Stimulated activated CD8-positive, alpha-beta memory T cell treated with anti-CD3 and anti-CD28 coated beads, Interleukin-12 subunit alpha, Interleukin-12 subunit beta, amount 100 ng/mL, for 4 hours (primary cell): ENCODE results near the gene LAD1.

Source experiments
- DNase-seq: peaks from one replicate; pipeline ENCODE4 v3.0.0-alpha.2; 2020; ENCODE audit warnings: low read depth

LAD1 gene

GRCh38 chr1:201391651-201392511, 7.2 kb downstream of the LAD1 start:
- DNase-seq: no peak

GRCh38 chr1:201391225-201391624, 7.9 kb downstream of the LAD1 start:
- no peak for DNase-seq

- DNase-seq: no peak
Measured at GRCh38 chr1:201389051-201389450, 10.1 kb downstream of the LAD1 start.

GRCh38 chr1:201386208-201386607, 12.9 kb downstream of the LAD1 start:
- DNase-seq: no peak

- no peak for DNase-seq
Measured at GRCh38 chr1:201385299-201385891, 13.7 kb downstream of the LAD1 start.

- DNase-seq: no peak
Measured at GRCh38 chr1:201384406-201384782, 14.7 kb downstream of the LAD1 start.

GRCh38 chr1:201383647-201384405, 15.3 kb downstream of the LAD1 start:
- no peak for DNase-seq

GRCh38 chr1:201381130-201381529, 18.0 kb downstream of the LAD1 start:
- no peak for DNase-seq

- DNase-seq: no peak
Measured at GRCh38 chr1:201379733-201380242, 19.3 kb downstream of the LAD1 start.

GRCh38 chr1:201378804-201379203, 20.3 kb downstream of the LAD1 start:
- DNase-seq: no peak

GRCh38 chr1:201377611-201378092, 21.5 kb downstream of the LAD1 start, which contains the start of gene TNNT2:
Gene TNNT2, minus strand, starts transcription at chr1:201377680. Its CDS starts 4,426 bp downstream, at chr1:201373254.
- no peak for DNase-seq

GRCh38 chr1:201376464-201377374, 22.4 kb downstream of the LAD1 start:
- no peak for DNase-seq

GRCh38 chr1:201376107-201376463, 23.0 kb downstream of the LAD1 start:
- no peak for DNase-seq

- DNase-seq: no peak
Measured at GRCh38 chr1:201375169-201375568, 24.0 kb downstream of the LAD1 start.

GRCh38 chr1:201374364-201374763, 24.8 kb downstream of the LAD1 start:
- no peak for DNase-seq

- no peak for DNase-seq
Measured at GRCh38 chr1:201371792-201372191, 27.3 kb downstream of the LAD1 start.

GRCh38 chr1:201371276-201371675, 27.8 kb downstream of the LAD1 start:
- no peak for DNase-seq

- DNase-seq: no peak
Measured at GRCh38 chr1:201370500-201370899, 28.6 kb downstream of the LAD1 start.

- no peak for DNase-seq
Measured at GRCh38 chr1:201369209-201369608, 29.9 kb downstream of the LAD1 start.

- DNase-seq: no peak
Measured at GRCh38 chr1:201366696-201367095, 32.4 kb downstream of the LAD1 start.

- DNase-seq: no peak
Measured at GRCh38 chr1:201365251-201365650, 33.9 kb downstream of the LAD1 start.

GRCh38 chr1:201364808-201365105, 34.4 kb downstream of the LAD1 start:
- DNase-seq: no peak
